GM18520 (cell line): ENCODE data around the gene RRBP1.

Source experiments
- ATAC-seq: cut with Tn5 transposase; IDR thresholded peaks from one replicate; pipeline ENCODE4 v1.9.1; 2021; ENCODE audit not compliant: unreplicated experiment

Gene RRBP1

GRCh38 chr20:17637985-17638640 is 43.9 kb downstream of the RRBP1 start:
- ATAC-seq: no peak

DNA sequence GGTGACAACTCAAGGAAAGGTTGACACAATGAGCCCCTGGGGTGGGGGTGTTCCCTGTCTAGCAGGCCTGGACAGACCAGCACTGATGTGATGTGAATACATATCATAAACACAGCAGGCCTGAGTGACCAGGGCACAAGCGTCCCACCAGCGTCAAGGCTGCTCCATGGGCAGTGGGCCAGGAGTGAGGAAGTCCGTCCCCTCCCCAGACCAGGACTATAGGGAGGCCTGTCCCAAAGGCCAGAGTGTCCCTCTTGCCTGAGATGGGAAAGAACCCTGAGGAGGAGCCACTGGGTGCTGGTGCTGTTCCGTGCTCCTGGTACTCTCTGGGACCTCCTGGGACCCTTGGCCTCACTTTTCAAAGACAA is 44.6 kb downstream of the RRBP1 start:
- ATAC-seq: no peak

- no peak for ATAC-seq
Measured at GRCh38 chr20:17636523-17637412, 45.3 kb downstream of the RRBP1 start.

DNA sequence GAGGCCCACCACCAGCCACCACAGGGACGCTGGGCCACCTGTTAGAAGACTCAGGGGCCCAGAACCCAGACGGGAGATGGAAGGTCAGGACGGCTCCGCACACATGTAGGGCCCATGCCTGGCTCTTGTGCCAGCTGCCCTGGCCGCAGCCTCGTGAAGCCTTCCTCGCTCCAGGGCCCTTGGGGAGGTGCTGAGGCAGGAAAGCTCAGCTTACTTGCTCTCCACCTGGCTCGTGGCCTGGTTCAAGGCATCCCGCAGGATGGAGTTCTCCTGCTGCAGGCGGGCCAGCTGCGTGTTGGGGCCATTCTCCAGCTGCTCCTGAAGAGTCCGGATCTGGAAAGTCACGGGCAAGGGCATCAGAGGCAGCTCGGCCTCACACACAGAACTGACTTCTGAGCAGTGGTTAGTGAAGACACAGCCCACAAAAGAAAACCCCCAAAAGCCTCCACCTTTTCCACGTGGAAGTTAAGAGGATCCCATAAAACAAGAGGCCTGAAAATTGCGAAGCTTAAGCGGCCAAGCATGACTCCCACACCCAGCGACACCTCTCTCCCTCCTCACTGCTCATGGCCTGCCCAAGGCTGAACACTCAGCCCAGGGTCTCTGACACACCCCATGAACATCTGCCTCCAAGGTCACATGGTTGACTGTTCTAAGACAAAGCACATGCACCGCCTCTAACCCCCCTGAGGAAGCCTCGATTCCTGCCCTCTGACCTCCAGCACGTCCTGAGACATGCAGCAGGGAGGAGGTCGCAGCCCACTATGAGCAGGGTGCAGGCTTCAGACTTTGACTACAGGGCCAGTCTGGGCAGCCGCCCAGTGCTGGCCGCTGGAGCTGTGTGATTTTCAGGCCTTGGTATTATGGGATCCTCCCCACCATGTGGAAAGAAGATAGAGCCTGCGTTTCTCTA is 46.5 kb downstream of the RRBP1 start:
- no peak for ATAC-seq

- no peak for ATAC-seq
Measured at GRCh38 chr20:17634661-17635331, 47.2 kb downstream of the RRBP1 start.

GRCh38 chr20:17633850-17634500 is 48.1 kb downstream of the RRBP1 start:
- no peak for ATAC-seq

DNA sequence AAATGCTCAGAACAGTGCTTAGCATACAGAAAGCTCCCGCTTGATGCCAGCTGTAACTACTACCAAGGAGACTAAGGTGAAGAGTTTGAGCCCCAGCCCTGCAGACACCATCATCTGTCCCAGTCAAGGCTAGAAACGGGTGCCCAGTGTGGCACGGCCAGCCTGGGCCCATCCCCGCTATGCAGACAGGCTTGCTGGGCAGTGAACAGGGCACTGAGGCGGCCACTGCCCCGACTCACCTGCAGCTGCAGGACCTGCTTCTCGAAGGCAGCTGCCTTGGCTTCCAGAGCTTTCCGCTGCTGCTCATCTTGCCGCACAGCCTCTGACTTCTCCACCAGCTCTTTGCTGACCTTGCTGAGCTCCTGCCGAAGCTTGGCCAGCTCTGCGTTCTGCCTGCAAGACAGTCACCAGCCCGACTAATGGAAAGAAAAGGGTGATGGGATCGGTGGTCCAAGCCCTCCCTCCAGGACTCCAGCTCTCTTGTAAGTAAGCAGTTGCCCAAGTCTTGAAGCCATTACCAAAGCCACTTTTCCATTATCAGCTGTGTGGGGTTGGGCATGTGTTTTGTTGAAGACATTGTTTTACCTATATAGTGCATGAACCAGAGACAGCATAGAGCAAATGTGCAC is 48.7 kb downstream of the RRBP1 start:
- ATAC-seq: no peak

DNA sequence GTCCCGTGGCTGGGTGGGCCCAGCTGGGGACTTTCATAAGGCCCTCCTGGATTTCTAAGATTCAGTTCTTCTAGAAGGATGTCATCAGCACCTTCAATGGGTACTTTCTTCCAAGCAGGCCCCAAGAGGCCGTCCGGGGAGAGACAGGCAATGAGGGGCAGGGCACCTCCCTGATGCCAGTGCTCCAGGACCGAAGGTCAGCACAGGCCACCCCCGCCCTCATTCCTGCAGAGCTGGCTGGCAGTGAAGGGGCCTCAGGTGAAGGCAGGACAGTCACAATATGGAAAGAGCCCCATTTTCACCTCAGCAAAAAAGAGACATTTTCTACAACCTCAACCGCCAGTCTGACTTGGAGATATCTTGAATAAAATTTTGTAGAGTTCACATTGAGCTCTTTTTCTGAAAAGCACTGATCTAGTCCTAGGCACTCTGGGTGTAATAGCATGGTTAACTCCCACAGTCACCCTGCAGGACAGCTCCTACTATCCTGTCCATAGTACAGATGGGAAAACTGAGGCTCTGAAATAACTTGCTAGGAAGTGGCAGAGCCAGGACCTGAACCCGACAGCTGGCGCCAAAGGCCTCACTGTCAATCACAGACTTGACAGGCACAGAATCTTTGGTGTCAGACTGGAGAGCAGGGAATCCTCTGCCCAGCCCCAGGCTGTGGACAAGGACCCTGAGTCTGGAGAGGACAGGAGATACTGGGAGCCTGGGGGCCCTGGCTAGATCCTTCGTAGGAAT is 50.3 kb downstream of the RRBP1 start:
- ATAC-seq: no peak

DNA sequence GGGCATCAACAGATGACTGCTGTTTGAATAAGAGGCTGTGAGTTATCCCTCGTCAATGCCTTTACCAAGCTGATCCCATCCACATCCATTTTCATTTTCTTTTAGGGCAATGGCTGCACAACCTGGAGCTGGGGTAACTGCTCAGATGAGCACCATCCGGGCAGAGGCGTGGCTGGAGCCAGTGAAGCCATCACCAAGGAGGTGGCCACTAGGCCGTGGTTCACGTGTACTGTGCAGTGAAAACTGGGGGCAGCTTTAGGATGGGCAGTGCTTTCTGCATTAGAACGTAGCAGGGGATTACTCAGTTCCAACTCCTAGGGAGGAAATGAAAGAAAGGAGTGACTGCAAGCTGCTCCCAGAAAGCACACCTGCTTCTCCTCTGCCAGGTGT is 51.2 kb downstream of the RRBP1 start:
- no peak for ATAC-seq

DNA sequence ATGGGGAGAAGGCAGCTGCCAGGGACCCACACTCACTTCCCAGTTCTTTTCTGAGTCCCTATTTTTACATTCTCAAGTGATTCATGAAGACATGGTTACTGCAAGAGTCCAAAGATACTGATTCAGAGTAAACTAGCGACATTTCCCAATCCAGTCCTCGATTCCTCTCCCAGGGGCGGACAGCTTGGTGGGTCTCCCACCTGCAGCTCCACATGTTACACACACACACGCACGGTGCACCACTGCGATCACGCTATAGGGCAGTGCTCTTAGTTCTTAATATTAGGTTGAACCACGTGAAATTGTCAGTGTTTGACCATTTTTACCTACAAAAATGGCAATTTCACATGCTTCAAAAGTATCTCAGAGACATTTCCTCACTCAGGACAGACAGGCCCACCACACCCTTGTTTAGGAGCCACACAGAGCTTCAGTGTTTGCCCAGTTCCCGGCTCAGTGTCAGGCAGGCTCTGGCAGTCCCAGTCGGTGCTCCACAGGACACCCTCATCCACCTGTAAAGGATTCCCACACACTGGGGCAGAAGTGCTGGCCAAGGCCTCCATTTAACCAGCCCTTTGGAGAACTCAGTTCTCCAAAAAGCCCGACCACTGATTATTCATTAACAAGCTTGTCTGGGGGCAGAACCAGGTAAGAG is 51.8 kb downstream of the RRBP1 start:
- no peak for ATAC-seq

DNA sequence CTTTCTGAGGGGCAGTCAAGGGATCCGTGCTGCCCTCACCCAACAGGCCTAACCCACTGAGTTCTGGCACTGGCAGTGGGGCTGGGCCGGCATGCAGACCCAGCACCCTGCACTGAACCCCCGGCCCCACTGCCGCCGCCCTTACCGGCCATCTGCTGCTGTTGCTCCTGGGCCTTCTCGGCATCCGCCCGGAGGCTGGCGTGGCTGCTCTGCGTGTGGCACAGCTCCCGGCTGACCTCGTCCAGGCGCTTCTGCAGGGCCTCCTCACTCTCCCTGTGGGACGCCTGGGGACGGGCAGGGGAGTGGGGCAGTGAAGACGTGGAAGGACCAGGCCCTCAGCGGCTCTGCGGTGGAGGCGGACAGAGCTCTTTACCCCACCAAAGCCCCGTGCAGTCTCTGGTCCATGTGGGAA is 52.4 kb downstream of the RRBP1 start:
- no peak for ATAC-seq

GRCh38 chr20:17629025-17629424 is 53.0 kb downstream of the RRBP1 start:
- no peak for ATAC-seq

GRCh38 chr20:17628101-17628841 is 53.8 kb downstream of the RRBP1 start:
- ATAC-seq: no peak

DNA sequence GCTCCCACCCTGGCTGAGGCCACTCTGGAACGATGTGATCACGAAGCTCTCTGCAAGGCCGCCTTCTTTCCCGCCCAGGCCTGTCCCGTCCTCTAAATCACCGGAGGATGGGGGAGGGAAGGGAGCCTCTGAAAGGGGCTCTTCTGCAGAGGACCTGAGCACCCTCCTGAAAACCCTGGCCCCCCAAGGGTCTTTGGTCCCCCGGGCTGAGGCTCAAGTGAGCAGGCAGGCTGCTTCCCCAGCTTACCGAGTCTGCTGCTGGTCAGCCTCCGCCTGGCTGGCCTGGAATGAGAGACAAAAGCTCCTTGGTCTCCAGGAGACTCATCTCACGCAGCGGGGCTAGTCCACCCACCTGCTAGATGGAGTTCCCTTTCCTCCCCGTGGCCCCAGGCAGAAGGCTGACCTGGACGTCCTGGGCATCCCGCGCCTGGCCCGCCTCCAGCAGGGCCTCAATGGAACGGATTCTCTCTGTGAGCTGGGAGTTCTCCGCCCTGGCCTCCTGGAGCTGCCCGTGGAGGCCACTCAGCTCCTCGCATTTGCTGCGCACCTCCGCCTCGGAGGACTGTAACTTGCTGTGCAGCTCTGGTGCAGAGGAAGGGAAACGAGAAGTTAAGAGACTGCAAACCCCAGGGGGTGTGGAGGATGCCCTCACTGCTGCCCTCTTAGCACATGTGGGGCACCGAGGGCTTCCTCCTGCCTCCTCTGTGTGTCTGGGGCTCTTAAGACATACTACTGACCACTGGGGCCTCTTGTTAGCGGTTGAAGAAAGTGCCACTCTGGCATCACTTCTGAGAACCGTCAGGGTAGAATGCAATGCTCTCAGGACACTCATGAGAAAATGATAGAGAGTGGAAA is 54.7 kb downstream of the RRBP1 start:
- no peak for ATAC-seq

DNA sequence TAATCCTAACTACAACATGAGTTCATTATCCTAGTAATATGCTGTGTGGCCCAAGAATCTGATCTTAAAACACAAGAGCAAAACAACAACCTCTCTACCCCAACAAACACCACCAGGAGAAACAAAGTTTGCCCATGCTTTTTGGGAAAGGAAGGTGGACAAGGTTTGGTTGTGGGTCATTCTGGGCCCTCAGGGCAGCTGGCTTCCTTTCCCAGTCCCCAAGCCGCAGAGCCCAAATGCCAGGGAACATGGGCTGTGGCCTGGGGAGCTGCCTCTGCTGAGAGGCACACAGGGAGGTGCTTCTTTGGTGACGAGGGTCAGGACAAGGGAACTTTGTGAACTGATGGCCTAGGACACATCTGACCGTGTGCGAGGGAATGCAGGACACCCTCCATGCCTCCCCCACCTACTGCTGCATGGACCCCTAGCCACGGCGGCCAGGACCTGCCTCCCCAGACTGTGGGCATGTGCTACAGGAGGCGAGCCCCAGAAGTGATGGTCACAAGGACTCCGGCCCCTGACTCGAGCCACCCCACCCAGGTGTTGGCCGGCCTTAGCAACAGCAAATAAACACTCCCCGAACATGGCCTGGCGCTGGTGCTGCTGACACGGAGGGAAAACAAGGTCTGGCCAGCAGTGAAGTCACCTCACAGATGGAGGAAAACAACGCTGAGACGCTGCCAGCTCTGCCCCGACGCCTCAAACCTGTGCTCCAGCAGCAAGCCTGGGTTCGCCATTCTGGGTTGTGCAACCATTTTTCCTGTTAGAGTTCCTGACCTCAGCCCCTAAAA is 55.6 kb downstream of the RRBP1 start:
- ATAC-seq: no peak
